Kidney (tissue), 14 donors: ENCODE results near the gene ZNF516. TPM values are rescaled to one million over a fixed set of nuclear protein-coding genes. Genes with fewer than 3 reads are reported as not detected.

Experiments used
- DNase-seq, 5 donors: peaks; one replicate each; pipeline ENCODE4 v3.0.0-alpha.2; 2013 to 2020
- FAIRE-seq: peaks from 2 replicates; lab custom pipeline; 2012; peaks lifted over from hg19 to GRCh38; lab: Jason Lieb, UNC
- H3K27ac ChIP-seq, 2 donors: one replicate each; pipeline ENCODE4 v1.7.0; 2013; ENCODE audit warnings: low read depth in 2 of 2, low read length in 2 of 2, inconsistent platforms in 1 of 2
- H3K27me3 ChIP-seq: one replicate; pipeline ENCODE4 v1.7.1; 2013; ENCODE audit warnings: low read length, inconsistent platforms; ENCODE audit not compliant: control insufficient read depth, insufficient read depth
- H3K36me3 ChIP-seq, 3 donors: one replicate each; pipeline versions ENCODE4 v1.7.0 to v1.7.1; 2013; ENCODE audit warnings: low read length in 3 of 3, control low read depth in 1 of 3, inconsistent platforms in 1 of 3; ENCODE audit not compliant: insufficient read depth in 3 of 3, control insufficient read depth in 2 of 3
- H3K4me1 ChIP-seq, 3 donors: one replicate each; pipeline versions ENCODE4 v1.7.0 to v1.7.1; 2013; ENCODE audit warnings: low read length in 3 of 3, inconsistent platforms in 1 of 3, low read depth in 1 of 3; ENCODE audit not compliant: control insufficient read depth in 2 of 3, insufficient read depth in 2 of 3
- H3K4me3 ChIP-seq, 3 donors: one replicate each; pipeline versions ENCODE4 v1.7.0 to v1.8.1; 2013; ENCODE audit warnings: low read length in 3 of 3, control low read depth in 1 of 3, inconsistent platforms in 1 of 3
- H3K9ac ChIP-seq, 3 donors: one replicate each; pipeline versions ENCODE4 v1.7.0 to v1.7.1; 2013; ENCODE audit warnings: low read length in 3 of 3, control low read depth in 1 of 3, inconsistent platforms in 1 of 3
- H3K9me3 ChIP-seq, 3 donors: one replicate each; pipeline versions ENCODE4 v1.7.0 to v1.7.1; 2013; ENCODE audit warnings: low read length in 3 of 3, control low read depth in 1 of 3, inconsistent platforms in 1 of 3; ENCODE audit not compliant: control insufficient read depth in 2 of 3, insufficient read depth in 1 of 3
- intact Hi-C: fragments of 100-400 bp; cut with DNase I; formaldehyde crosslinking; loops from one replicate; pipeline ENCODE4 v1.11.1; 2022
- polyA plus RNA-seq: library from polyadenylated mRNA; stranded (reverse); fragments of 350-450 nt; fragmentation: Illumina TruSeq; extraction: RNeasy Lipid Tissue Mini Kit (QIAGEN cat#74804); gene quantifications from one replicate; pipeline ENCODE4 v1.2.3, GENCODE V29; 2014; ENCODE audit warnings: low read depth, low replicate concordance; ENCODE audit not compliant: insufficient read depth
- total RNA-seq: library from RNA; stranded (reverse); fragmentation: NEBNext Ultra II Directional; extraction: Animal tissue kit (Norgen Biotek cat#: 25700); gene quantifications from one replicate; pipeline ENCODE4 v1.2.1, GENCODE V29; 2021
- TF ChIP-seq, protein P1 (sequence below): IDR thresholded peaks from 3 replicates; pipeline ENCODE4 v1.5.1; 2012; ENCODE audit warnings: mild to moderate bottlenecking, moderate library complexity, borderline replicate concordance; ENCODE audit not compliant: insufficient read depth; ENCODE audit errors: extremely low read depth
- donor health status: control.
- donor health status: control.
- donor health status: control.
- donor health status: control.
- donor health status: control.
- donor health status: DM: yes; HTN: yes; CAD: no.
- donor health status: Normal renal cell carcinoma (clear cell type).

ZNF516 gene
- total and polyA plus RNA-seq, 2 donors from 2014 or later = 6.7 to 28.7 TPM

DNA sequence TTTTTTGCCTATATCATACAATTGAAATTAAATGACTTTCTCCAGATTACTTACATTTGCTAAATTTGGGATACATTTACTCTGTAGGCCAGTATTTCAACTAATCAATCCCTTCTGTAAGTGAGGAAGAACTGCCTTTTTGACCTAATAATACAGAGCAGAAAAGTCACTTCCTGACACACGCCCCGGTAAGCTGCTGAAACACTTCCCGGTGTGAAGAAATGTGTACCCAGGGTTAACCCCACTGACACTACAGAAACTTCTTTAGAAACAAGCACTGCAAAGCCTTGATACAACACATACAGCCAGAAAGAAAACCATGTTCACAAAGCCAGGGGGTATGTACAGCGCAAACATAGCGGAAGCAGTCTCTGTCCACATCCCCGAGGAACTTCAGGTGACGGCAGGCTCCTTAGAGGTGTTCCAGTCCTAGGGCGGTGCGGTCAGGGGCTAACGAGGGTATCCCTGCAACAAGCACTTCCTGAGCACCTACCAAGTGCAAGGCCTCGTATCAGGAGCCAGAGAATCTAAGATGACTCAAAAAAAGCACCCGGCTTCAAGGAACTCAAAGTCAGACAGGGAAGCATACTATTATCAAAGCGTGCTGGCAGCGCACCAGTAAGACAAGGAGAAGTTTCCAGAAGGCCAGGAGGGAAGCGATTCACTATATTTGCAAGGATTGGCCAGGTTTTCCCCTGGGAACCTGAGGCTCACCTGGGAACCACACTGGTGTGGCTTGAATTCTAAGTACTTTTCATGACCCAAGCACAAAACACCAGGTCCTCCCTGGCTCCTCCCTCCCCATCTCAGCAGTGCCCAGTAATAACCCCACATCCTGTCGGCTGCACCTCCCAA lies 46.6 kb downstream of the ZNF516 start:
- H3K27ac ChIP-seq = no peak overlapping the region
- FAIRE-seq (no peak), DNase-seq (peak in 1 of 5 donors; percentile 27)

GRCh38 chr18:76447258-76447890 lies 47.7 kb downstream of the ZNF516 start:
- no peak for FAIRE-seq
- no peak overlapping the region for H3K9ac ChIP-seq
- H3K4me3 ChIP-seq = no peak overlapping the region
- peaks cover 0 to 3% (median 0%) of the 10 kb centered on the region in 3 donors for H3K36me3 ChIP-seq
- no peaks in the 10 kb centered on the region for H3K9me3 ChIP-seq
- TF ChIP-seq, protein P1, sequence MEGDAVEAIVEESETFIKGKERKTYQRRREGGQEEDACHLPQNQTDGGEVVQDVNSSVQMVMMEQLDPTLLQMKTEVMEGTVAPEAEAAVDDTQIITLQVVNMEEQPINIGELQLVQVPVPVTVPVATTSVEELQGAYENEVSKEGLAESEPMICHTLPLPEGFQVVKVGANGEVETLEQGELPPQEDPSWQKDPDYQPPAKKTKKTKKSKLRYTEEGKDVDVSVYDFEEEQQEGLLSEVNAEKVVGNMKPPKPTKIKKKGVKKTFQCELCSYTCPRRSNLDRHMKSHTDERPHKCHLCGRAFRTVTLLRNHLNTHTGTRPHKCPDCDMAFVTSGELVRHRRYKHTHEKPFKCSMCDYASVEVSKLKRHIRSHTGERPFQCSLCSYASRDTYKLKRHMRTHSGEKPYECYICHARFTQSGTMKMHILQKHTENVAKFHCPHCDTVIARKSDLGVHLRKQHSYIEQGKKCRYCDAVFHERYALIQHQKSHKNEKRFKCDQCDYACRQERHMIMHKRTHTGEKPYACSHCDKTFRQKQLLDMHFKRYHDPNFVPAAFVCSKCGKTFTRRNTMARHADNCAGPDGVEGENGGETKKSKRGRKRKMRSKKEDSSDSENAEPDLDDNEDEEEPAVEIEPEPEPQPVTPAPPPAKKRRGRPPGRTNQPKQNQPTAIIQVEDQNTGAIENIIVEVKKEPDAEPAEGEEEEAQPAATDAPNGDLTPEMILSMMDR = no peak
- peaks cover 3 to 34% (median 32%) of the 10 kb centered on the region in 3 donors for H3K4me1 ChIP-seq
- no peaks in the 10 kb centered on the region for H3K27me3 ChIP-seq
- DNase-seq = peak in 1 of 5 donors; percentile 30
- no peak overlapping the region for H3K27ac ChIP-seq
- intact Hi-C loops = no loop called here

More for the DNA sequence above, 46.6 kb downstream of the ZNF516 start:
- Histone ChIP-seq H3K4me1 (peaks cover 3 to 34% (median 32%) of the 10 kb centered on the region in 3 donors), H3K4me3 (no peak overlapping the region), H3K9ac (no peak overlapping the region), H3K9me3 (no peaks in the 10 kb centered on the region), H3K36me3 (no peaks in the 10 kb centered on the region), H3K27me3 (no peaks in the 10 kb centered on the region)
- intact Hi-C loops = no loop called here
- TF ChIP-seq, protein P1 = no peak

- FAIRE-seq (no peak), DNase-seq (no peak)
- Histone ChIP-seq H3K4me1 (peaks cover 0 to 29% (median 28%) of the 10 kb centered on the region in 3 donors), H3K27ac (no peak overlapping the region), H3K4me3 (no peak overlapping the region), H3K36me3 (peaks cover 0 to 7% (median 0%) of the 10 kb centered on the region in 3 donors), H3K9me3 (no peaks in the 10 kb centered on the region), H3K27me3 (no peaks in the 10 kb centered on the region), H3K9ac (no peak overlapping the region)
- intact Hi-C loops = no loop called here
- TF ChIP-seq, protein P1 = no peak
These were observed 48.5 kb downstream of the ZNF516 start for GRCh38 chr18:76446321-76447257.
